ENCODE data around the gene SLC7A4.
A peak's percentile ranks its signal among the peaks of the same experiment; 100 is the strongest.

SLC7A4 gene

GRCh38 chr22:20986365-20986764 lies 46.0 kb downstream of the SLC7A4 start:
- no peak for TF ChIP-seq ZFX (IDR thresholded peaks at IDR 0.05; ENCODE audit: borderline replicate concordance)
- TF ChIP-seq, protein P1, sequence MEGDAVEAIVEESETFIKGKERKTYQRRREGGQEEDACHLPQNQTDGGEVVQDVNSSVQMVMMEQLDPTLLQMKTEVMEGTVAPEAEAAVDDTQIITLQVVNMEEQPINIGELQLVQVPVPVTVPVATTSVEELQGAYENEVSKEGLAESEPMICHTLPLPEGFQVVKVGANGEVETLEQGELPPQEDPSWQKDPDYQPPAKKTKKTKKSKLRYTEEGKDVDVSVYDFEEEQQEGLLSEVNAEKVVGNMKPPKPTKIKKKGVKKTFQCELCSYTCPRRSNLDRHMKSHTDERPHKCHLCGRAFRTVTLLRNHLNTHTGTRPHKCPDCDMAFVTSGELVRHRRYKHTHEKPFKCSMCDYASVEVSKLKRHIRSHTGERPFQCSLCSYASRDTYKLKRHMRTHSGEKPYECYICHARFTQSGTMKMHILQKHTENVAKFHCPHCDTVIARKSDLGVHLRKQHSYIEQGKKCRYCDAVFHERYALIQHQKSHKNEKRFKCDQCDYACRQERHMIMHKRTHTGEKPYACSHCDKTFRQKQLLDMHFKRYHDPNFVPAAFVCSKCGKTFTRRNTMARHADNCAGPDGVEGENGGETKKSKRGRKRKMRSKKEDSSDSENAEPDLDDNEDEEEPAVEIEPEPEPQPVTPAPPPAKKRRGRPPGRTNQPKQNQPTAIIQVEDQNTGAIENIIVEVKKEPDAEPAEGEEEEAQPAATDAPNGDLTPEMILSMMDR (IDR thresholded peaks at IDR 0.05), result no peak

DNA sequence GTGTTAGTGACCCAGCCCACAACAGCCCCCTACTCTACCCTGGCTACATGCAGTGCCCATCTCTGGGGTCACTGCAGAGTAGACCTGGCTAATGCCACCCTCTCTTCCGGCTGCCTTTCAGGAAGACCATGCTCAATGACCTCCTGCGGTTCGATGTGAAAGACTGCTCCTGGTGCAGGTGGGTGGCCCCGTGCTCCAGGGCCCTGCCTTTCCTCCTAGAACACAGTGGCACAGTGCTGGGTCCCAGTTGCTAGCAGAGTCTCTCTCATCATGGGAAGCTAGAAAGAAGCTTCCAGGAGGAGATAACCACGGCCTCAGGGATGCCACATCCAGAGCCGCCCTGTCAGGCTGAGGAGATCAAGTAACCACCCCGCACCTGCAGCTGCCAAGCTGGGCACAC lies 46.6 kb downstream of the SLC7A4 start:
- TF ChIP-seq, protein P1 (IDR thresholded peaks at IDR 0.05), result no peak
- TF ChIP-seq ZFX (IDR thresholded peaks at IDR 0.05; ENCODE audit: borderline replicate concordance), result no peak
- no peak overlapping the region for H3K27ac ChIP-seq

More at GRCh38 chr22:20986365-20986764, 46.0 kb downstream of the SLC7A4 start:
- no peak overlapping the region for H3K27ac ChIP-seq

GRCh38 chr22:20983081-20983771 lies 49.1 kb downstream of the SLC7A4 start:
- TF ChIP-seq, protein P1 (IDR thresholded peaks at IDR 0.05), result no peak
- TF ChIP-seq ZFX (IDR thresholded peaks at IDR 0.05; ENCODE audit: borderline replicate concordance), result no peak
- H3K27ac ChIP-seq, result no peak overlapping the region

DNA sequence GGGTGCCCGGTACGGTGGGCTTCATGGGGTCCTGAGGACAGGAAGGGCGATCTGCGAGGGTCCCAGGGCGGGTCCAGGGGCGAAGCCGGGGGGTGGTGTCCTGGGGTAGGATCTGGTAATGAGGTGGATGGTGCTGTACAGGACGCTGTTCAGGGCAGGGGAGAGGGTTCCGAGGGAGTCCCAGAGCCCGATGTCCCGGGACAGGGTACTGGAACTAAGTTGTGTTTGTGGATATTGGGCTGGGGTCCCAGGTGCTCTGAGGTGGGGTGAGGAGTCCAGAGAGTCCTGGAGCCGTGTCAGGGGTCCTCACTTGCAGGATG lies 49.8 kb downstream of the SLC7A4 start:
- H3K27ac ChIP-seq, result peak overlapping the region; percentile 85
- TF ChIP-seq, protein P1 (IDR thresholded peaks at IDR 0.05), result no peak
- TF ChIP-seq ZFX (IDR thresholded peaks at IDR 0.05; ENCODE audit: borderline replicate concordance), result no peak

DNA sequence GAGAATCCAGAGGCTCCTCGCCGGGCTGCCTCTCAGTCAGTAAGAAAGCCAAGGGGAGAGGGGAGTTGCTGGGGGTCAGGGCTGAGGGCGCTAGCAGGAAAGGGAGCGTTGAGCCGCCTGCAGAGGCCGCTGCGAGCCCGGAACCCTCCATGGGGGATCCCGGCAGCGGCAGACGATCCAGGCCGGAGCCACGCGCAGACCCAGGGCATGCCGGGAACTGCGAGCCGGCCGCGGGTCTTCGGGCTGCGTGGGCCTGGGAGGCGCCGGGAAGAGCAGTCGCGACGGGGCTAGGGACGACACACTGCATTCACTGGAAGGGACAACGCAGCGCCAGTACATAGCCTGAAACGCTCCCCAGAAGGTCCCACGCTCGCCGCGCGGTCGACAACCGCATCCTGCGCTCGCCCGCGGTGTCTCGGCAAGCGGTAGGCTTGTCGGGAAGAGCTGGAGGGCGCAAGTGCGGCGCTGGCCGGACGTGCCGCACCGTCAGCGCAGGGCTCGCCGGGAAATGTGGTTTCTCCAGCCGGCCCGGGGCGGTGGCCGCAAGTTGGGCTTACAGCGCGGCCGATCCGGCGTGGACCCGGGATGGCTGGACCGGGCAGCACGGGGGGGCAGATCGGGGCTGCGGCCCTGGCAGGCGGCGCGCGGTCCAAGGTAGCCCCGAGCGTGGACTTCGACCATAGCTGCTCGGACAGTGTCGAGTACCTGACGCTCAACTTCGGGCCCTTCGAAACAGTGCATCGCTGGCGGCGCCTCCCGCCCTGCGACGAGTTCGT lies 50.4 kb downstream of the SLC7A4 start, which contains the start of gene LZTR1:
LZTR1 (plus strand) TSS at position 511 of the 776 bp plus-strand sequence; CDS start at position 586, 75 bp downstream.
- TF ChIP-seq, protein P1 (IDR thresholded peaks at IDR 0.05), result peak; percentile 55
- TF ChIP-seq ZFX (IDR thresholded peaks at IDR 0.05; ENCODE audit: borderline replicate concordance), result no peak
- peak within 1 kb of the TSS; percentile 85 for H3K27ac ChIP-seq

DNA sequence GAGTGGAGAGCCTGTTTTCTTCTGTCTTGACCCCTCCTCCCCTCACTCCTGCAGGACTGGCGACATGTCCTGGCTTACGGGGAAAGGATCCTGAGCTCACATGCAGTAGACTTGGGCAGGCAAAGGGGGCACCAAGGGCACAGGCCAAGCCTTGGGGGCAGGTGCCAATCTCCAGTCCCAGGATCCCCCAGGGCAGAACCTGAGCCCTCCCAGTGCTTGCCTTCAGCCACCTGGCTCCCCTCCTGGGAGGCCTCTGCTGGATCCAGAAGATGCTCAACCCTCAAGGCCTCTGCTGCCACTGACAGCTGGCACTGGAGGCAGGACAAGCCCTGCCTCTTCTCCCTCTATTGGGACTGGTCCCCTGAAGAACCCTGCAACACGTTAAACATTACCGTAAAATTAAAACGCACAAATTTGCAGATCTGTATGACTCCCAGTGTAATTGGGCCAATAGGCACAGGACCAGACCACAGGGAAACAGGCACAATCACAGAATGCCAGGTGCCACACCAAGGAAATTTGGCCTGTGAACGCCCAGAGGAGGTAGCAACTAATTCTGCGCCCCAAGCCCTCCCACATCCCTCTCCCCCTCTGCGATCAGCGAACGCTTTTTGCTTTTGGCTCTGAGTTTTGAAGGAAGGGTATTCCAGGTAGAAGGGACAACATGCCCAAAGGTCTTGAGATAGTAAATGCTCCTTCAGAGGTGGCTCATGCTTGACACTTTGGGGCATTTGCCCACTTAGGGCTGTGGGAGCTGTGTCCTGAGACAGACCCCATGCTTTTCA lies 51.2 kb downstream of the SLC7A4 start:
- TF ChIP-seq, protein P1 (IDR thresholded peaks at IDR 0.05), result no peak
- TF ChIP-seq ZFX (IDR thresholded peaks at IDR 0.05; ENCODE audit: borderline replicate concordance), result no peak
- peak overlapping the region; percentile 85 for H3K27ac ChIP-seq
